Peyer's patch (tissue), 4 donors: ENCODE measurements around the gene TRAK2. TPM values are rescaled to one million over a fixed set of nuclear protein-coding genes. Genes with fewer than 3 reads are reported as not detected.
"Not testable (repeated sequence)": the region's sequence is repeated elsewhere in the genome, so short reads cannot be mapped to it uniquely, and the experiment has no call there.

Experiments used
- DNase-seq, 3 donors: peaks; one replicate each; pipeline ENCODE4 v3.0.0-alpha.2; 2017 to 2019
- H3K27ac ChIP-seq, 4 donors: fragments of 200-600 bp; sonication (generic); one replicate each; pipeline ENCODE4 v1.5.1; 2016 to 2019
- H3K27me3 ChIP-seq, 2 donors: fragments of 200-600 bp; sonication (generic); one replicate each; pipeline ENCODE4 v1.5.1; 2019
- H3K36me3 ChIP-seq, 3 donors: fragments of 200-600 bp; sonication (generic); one replicate each; pipeline ENCODE4 v1.5.1; 2016 to 2019
- H3K4me1 ChIP-seq, 4 donors: fragments of 200-600 bp; sonication (generic); one replicate each; pipeline ENCODE4 v1.5.1; 2016 to 2019
- H3K4me3 ChIP-seq, 4 donors: fragments of 200-600 bp; sonication (generic); 1 replicate in 3 of 4; 2 replicates in 1 of 4; pipeline ENCODE4 v1.5.1; 2016 to 2019; ENCODE audit warnings: mild to moderate bottlenecking in 1 of 4
- H3K9me3 ChIP-seq, 4 donors: fragments of 200-600 bp; sonication (generic); one replicate each; pipeline ENCODE4 v1.5.1; 2016 to 2019; ENCODE audit warnings: mild to moderate bottlenecking in 1 of 4
- POLR2A ChIP-seq, 2 donors: fragments of 450-650 bp; IDR thresholded peaks; one replicate each; pipeline ENCODE4 v1.5.1; 2017; ENCODE audit warnings: antibody characterized with exemption in 2 of 2, mild to moderate bottlenecking in 2 of 2, moderate library complexity in 2 of 2
- total RNA-seq, 4 donors: library from RNA; depleted of rRNA; stranded (reverse); fragments of >200 nt; gene quantifications; one replicate each; pipeline ENCODE4 v1.1.0, GENCODE V29; 2016
- TF ChIP-seq, protein P1 (sequence below), 6 experiments: fragments of 450-650 bp in 4 of 6; fragments of 200-600 bp in 2 of 6; sonication (generic) in 1 of 6; IDR thresholded peaks; one replicate each; pipeline ENCODE4 v1.5.1; 2017 to 2019; ENCODE audit warnings: antibody characterized with exemption in 6 of 6, mild to moderate bottlenecking in 3 of 6, moderate library complexity in 1 of 6

TRAK2 gene
- total RNA-seq, 4 donors from 2014 or later: 31.2 to 69.3 (median 47.8) TPM

DNA sequence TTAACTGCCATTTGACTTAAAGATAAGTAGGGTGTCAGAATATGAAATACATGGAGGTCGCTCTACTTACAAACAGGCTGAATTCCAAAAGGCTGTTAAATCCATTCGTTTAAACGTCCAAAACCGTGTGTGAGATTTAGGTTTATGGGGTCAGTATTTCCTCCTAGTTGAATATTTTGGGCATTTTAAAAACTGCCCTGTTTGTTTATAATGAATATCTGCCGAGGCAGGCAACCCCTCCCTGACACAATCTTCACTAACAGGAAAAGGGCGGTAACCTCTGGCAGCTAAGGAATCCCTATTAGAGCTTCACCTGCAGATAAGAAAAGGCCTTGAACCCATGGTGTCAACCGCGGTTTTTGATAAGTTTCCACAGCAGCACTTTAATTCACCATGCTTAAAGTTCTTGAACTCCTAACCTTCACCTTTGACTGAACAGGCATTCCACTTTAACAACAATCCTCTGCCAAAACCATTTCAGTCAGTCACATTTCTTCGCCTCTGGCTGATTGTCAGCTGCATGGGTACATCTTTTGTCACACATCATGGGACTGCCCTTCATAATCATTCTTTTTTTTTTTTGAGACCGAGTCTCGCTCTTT is 17.8 kb downstream of the TRAK2 start:
- Histone ChIP-seq H3K27ac (peak overlapping the region in 3 of 4 donors; percentile 11 to 35 (median 15)), H3K4me3 (no peak overlapping the region), H3K4me1 (peaks cover 0 to 31% (median 0%) of the 10 kb centered on the region in 4 donors), H3K36me3 (no peaks in the 10 kb centered on the region), H3K27me3 (no peaks in the 10 kb centered on the region), H3K9me3 (no peaks in the 10 kb centered on the region)
- DNase-seq: no peak
- TF ChIP-seq, protein P1, sequence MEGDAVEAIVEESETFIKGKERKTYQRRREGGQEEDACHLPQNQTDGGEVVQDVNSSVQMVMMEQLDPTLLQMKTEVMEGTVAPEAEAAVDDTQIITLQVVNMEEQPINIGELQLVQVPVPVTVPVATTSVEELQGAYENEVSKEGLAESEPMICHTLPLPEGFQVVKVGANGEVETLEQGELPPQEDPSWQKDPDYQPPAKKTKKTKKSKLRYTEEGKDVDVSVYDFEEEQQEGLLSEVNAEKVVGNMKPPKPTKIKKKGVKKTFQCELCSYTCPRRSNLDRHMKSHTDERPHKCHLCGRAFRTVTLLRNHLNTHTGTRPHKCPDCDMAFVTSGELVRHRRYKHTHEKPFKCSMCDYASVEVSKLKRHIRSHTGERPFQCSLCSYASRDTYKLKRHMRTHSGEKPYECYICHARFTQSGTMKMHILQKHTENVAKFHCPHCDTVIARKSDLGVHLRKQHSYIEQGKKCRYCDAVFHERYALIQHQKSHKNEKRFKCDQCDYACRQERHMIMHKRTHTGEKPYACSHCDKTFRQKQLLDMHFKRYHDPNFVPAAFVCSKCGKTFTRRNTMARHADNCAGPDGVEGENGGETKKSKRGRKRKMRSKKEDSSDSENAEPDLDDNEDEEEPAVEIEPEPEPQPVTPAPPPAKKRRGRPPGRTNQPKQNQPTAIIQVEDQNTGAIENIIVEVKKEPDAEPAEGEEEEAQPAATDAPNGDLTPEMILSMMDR (IDR thresholded peaks at IDR 0.05): no peak
- TF ChIP-seq POLR2A (IDR thresholded peaks at IDR 0.05): no peak

DNA sequence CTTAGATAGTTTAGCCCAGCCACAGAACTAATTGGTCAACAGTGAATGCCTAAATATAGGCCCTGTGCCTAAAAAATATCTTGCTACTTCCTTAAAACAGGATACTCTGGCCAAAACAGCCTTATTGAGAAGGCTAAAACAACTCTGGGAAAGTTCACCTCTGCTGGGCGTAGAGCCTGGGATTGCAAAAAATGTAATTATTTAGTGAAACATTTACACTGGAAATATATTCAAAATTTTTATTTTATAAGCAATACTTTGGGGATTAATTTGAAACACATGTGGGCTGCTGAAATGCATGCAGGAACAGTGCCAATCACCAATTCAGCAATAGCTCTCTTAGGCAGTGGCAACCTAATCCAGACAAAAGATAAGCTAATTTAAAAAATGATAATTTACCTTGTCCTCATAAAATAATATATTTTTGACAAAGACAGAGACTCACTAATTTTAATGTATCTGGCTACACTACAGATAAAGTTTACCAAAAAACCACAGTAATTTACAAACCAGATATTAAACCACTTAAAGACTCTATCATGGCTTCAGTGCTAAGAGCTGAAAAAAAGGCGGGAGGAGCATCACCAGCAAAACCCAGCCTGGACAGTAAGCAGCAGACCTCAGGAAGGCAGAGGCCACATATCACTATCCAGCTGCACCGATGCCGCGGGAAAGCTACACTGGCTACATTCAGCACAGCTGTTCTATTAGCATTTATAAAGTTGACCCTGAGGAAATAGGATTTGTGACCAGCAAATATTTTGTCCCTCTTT is 18.5 kb downstream of the TRAK2 start:
- DNase-seq: no peak
- H3K27ac ChIP-seq: peak overlapping the region; percentile 1 to 35 (median 17)
- H3K4me3 ChIP-seq: no peak overlapping the region
- peaks cover 0 to 31% (median 0%) of the 10 kb centered on the region in 4 donors for H3K4me1 ChIP-seq
- no peaks in the 10 kb centered on the region for H3K9me3 ChIP-seq
- no peaks in the 10 kb centered on the region for H3K36me3 ChIP-seq
- H3K27me3 ChIP-seq: no peaks in the 10 kb centered on the region
- no peak for TF ChIP-seq POLR2A (IDR thresholded peaks at IDR 0.05)
- TF ChIP-seq, protein P1 (IDR thresholded peaks at IDR 0.05): no peak

DNA sequence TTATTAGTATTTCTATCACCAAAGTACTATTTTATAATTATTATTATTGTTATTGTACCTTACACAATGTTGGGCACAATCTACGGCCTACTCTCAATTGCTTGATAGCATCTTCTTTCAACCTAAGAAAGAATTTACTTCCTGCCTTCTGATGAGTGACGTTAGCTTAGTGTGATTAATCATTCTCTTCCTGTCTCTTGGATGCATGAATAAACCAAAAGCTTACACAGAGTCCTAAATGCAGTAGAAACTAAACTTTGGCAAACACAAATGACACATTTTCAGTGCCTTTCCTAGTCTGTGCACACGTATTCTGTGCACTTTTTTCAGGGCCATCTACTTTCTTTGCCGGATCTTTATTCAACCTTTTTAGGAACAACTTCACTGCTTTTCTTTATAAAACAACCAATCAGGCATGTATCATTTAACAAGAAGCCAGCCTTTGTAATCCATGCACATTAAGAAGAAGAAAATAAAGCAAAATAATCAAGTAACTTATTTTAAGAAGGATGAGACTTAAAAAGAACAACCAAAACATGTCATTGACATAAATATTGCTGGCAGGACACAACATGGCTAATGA is 19.1 kb downstream of the TRAK2 start:
- no peaks in the 10 kb centered on the region for H3K27me3 ChIP-seq
- DNase-seq: no peak
- H3K9me3 ChIP-seq: no peaks in the 10 kb centered on the region
- peaks cover 0 to 31% (median 0%) of the 10 kb centered on the region in 4 donors for H3K4me1 ChIP-seq
- H3K27ac ChIP-seq: peak overlapping the region; percentile 1 to 35 (median 17)
- TF ChIP-seq, protein P1 (IDR thresholded peaks at IDR 0.05): no peak
- TF ChIP-seq POLR2A (IDR thresholded peaks at IDR 0.05): no peak
- H3K4me3 ChIP-seq: no peak overlapping the region
- H3K36me3 ChIP-seq: no peaks in the 10 kb centered on the region

DNA sequence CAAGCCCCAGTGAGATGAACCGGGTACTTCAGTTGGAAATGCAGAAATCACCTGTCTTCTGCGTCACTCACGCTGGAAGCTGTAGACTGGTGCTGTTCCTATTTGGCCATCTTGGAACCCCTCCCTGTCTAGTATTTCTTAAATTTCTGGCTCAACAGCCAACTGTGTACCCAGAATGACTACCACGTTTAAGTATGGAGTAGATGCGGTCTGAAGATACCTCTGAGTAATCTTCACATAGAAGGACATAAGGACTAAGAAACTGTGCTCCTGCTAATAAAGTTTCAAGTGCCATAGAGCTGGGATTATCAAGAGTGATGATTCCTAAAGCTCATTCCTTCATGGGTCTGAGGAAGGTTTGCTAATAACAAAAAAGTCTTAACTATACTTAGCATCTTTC is 20.4 kb downstream of the TRAK2 start:
- Histone ChIP-seq H3K36me3 (no peaks in the 10 kb centered on the region), H3K9me3 (no peaks in the 10 kb centered on the region), H3K27ac (no peak overlapping the region), H3K4me1 (peaks cover 0 to 31% (median 0%) of the 10 kb centered on the region in 4 donors), H3K27me3 (no peaks in the 10 kb centered on the region), H3K4me3 (no peak overlapping the region)
- DNase-seq: no peak
- TF ChIP-seq, protein P1 (IDR thresholded peaks at IDR 0.05): no peak
- no peak for TF ChIP-seq POLR2A (IDR thresholded peaks at IDR 0.05)

DNA sequence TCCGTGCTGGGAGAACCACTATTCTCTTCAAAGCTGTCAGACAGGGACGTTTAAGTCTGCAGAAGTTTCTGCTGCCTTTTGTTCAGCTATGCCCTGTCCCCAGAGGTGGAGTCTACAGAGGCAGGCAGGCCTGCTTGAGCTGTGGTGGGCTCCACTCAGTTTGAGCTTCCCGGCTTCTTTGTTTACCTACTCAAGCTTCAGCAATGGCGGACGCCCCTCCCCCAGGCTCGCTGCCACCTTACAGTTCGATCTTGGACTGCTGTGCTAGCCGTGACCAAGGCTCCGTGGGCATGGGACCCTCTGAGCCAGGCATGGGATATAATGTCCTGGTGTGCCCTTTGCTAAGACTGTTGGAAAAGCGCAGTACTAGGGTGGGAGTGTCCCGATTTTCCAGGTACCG is 20.9 kb downstream of the TRAK2 start:
- H3K4me3 ChIP-seq, H3K27ac ChIP-seq, H3K9me3 ChIP-seq, H3K36me3 ChIP-seq, DNase-seq, H3K27me3 ChIP-seq: not testable (repeated sequence)
- peaks cover 0 to 31% (median 0%) of the 10 kb centered on the region in 4 donors for H3K4me1 ChIP-seq

DNA sequence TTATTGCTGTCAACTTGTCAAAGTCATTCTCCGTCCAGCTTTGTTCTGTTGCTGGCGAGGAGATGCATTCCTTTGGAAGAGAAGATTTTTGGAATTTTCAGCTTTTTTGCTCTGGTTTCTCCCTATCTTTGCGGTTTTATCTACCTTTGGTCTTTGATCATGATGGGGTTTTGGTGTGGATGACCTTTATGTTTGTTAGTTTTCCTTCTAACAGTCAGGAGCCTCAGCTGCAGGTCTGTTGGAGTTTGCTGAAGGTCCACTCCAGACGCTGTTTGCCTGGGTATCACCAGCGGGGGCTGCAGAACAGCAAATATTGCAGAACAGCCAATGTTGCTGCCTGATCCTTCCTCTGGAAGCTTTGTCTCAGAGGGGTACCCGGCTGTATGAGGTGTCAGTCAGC is 21.4 kb downstream of the TRAK2 start:
- not testable (repeated sequence) for H3K27ac ChIP-seq, DNase-seq, H3K27me3 ChIP-seq, H3K36me3 ChIP-seq, H3K9me3 ChIP-seq, H3K4me3 ChIP-seq
- peaks cover 0 to 31% (median 0%) of the 10 kb centered on the region in 4 donors for H3K4me1 ChIP-seq

DNA sequence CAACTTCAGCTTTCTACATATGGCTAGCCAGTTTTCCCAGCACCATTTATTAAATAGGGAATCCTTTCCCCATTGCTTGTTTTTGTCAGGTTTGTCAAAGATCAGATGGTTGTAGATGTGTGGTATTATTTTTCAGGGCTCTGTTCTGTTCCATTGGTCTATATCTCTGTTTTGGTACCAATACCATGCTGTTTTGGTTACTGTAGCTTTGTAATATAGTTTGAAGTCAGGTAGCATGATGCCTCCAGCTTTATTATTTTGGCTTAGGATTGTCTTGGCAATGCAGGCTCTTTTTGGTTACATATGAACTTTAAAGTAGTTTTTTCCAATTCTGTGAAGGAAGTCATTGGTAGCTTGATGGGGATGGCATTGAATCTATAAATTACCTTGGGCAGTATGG is 22.9 kb downstream of the TRAK2 start:
- not testable (repeated sequence) for H3K36me3 ChIP-seq, H3K4me3 ChIP-seq, DNase-seq, H3K27me3 ChIP-seq, H3K27ac ChIP-seq, H3K9me3 ChIP-seq
- peaks cover 0 to 17% (median 0%) of the 10 kb centered on the region in 4 donors for H3K4me1 ChIP-seq
